Measurements from ENCODE around the gene SLC25A53.

GRCh38 chrX:104156630-104157529, at the start of gene SLC25A53:
- TF ChIP-seq POLR2AphosphoS5 (IDR thresholded peaks at IDR 0.05; ENCODE audit: low read depth, low read length) (peak; percentile 62), PAX5 (IDR thresholded peaks at IDR 0.05; ENCODE audit: insufficient read depth, low read length, severe bottlenecking) (no peak), SPI1 (IDR thresholded peaks at IDR 0.05; ENCODE audit: low read depth, low read length) (peak; percentile 23; the same call in 1 of the 2 replicates), POLR2A (IDR thresholded peaks at IDR 0.05; ENCODE audit: low read depth, low read length) (peak; percentile 72)

All from GM12891 (cell line).